HG03558 (cell line): ENCODE results near the gene CBFA2T2.
"Not testable (repeated sequence)": the region's sequence is repeated elsewhere in the genome, so short reads cannot be mapped to it uniquely, and the experiment has no call there.

Experiments used
- ATAC-seq: cut with Tn5 transposase; IDR thresholded peaks from one replicate; pipeline ENCODE4 v1.9.1; 2021; ENCODE audit warnings: moderate number of reproducible peaks; ENCODE audit not compliant: unreplicated experiment; ENCODE audit errors: extremely low read depth

The CBFA2T2 gene

GRCh38 chr20:33606118-33606771 lies 116.3 kb downstream of the CBFA2T2 start:
- ATAC-seq: no peak

GRCh38 chr20:33609504-33609903 lies 119.6 kb downstream of the CBFA2T2 start:
- ATAC-seq: no peak

DNA sequence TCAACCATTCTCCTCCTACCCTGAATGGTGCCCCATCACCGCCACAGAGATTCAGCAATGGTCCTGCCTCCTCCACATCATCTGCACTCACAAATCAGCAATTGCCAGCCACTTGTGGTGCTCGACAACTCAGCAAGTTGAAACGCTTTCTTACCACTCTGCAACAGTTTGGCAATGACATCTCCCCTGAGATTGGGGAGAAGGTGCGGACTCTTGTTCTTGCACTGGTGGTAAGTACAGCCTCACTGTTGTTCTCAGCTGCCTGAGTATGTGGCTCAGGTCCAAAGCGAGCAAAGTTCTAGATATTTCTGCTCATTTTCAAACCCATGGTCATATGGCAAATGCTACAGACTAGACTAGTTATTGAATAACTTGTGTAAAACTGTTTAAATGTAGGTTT lies 121.2 kb downstream of the CBFA2T2 start:
- ATAC-seq: no peak

GRCh38 chr20:33612001-33612400 lies 122.1 kb downstream of the CBFA2T2 start:
- no peak for ATAC-seq

DNA sequence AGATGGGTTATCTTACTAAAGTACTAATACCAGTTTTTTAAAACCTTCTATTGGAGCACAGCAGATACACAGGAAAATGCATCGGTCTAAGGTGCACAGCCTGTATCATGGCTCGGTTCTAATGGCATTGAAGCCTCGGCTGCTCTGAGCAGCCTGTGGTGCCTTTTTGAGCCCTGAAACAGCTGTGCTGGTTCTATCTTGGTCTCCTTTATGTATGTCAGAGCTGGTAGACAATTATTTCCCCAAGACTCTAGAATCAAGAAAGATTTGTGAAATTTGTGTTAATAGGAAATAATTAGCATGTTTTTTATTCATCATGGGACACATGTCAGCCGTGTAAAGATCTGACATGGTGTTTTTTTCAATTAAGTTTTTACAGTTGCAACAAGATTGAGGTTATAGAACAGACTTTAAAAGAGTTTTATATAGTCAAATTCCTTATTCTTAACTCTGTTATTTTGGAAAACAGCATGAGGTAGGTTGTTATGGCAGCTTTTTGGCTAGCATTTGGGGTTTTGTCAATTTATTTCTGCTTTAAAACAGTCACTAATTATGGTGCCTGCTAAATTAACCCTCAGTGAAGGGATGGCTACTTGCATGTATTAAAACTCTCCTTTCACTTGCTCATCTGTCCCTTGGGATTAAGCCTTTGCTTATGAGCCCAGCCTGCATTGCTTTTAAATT lies 132.0 kb downstream of the CBFA2T2 start:
- no peak for ATAC-seq

- ATAC-seq: no peak
Measured at GRCh38 chr20:33622705-33623365, 132.9 kb downstream of the CBFA2T2 start.

DNA sequence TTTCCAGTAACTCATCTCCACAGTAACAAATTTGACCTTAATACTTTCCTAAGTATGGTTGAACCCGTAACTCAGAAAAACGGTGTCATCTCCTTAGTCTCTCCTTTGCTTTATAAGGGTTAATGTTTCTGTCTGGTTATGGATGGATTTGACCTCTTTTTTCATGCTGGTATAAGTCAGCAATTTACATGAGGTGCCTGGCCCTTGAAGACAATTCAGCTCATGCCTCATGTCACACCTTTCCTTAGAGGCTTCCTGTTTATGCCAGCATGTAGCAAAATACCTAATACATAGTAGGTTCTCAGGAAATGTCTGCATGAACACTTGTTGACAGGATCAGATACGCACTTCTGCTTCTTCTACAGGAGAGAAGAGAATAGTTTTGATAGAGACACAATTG lies 134.5 kb downstream of the CBFA2T2 start:
- no peak for ATAC-seq

GRCh38 chr20:33626190-33626589 lies 136.3 kb downstream of the CBFA2T2 start:
- no peak for ATAC-seq

DNA sequence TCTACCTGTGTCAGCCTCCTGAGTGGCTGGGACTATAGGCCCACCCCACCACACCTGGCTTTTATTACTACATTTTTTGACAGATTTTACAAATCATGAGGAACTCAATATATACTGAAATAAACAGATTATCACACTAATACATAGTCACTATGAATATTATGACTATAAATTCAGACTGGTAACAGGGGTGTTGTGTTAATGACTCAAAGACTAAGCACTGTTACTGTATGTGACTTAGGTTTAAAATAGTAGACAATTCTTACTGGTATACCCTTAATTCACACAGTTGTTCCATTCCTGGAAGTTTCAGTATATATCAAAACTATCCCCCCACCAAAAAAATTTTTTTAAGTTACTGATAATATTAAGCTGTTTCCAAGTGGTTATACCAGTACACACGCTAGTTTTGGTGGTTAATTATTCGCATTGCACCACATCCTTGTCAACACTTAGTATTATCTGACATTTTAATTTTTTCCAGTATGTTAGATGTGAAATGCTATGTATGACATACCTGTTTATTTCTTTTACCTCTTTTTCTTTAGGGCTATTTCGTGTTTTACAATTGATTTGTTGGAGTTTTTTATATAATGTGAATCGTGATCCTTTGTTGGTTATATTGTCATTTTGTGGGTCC lies 137.8 kb downstream of the CBFA2T2 start:
- ATAC-seq: no peak

DNA sequence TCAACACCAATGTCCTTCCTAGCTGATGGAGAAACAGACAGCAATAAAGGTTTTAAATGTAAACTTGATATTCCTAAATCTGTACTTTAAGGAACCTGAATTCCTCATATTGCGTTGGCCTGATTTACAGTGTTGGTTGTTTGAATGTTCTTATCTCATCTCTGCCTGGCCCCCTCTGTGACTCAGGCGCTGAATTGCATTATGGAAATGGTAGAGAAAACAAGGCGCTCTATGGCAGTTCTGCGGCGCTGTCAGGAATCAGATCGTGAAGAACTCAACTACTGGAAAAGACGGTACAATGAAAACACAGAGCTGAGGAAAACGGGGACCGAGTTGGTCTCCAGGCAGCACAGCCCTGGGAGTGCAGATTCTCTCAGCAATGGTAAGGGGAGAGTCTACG lies 139.6 kb downstream of the CBFA2T2 start:
- ATAC-seq: no peak

- ATAC-seq: no peak
Measured at GRCh38 chr20:33629979-33630378, 140.1 kb downstream of the CBFA2T2 start.

DNA sequence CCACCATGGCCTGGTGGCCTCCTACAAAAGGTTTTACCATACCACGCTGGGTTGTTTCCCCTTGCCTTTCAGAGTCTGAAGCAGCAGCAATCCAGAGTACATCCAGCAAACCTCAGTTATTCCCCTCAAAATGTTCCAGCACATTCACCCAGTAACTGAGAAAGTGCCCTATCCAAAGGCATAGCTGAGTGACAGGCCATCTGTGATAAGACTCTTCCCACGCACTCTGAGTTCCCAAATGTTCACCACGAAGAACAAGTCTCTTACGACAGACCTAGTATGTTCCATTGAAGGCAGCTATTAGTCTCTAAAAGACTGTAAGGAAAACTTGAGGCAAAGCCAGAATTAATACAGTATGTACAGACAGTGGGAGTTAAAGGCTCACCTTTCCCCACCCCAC lies 140.6 kb downstream of the CBFA2T2 start:
- no peak for ATAC-seq

DNA sequence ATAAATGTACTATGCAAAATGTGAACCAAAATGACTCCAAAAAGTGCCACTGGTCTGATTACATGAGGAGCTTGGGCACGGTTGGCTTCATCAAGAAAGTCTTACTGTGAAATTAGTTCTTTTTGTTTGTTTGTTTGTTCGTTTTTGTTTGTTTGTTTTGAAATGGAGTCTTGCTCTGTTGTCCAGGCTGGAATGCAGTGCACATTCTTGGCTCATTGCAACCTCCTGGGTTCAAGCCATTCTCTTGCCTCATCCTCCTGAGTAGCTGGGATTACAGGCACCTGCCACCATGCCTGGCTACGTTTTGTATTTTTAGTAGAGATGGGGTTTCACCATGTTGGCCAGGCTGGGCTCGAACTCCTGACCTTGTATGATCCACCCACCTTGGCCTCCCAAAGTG lies 142.0 kb downstream of the CBFA2T2 start:
- not testable (repeated sequence) for ATAC-seq

DNA sequence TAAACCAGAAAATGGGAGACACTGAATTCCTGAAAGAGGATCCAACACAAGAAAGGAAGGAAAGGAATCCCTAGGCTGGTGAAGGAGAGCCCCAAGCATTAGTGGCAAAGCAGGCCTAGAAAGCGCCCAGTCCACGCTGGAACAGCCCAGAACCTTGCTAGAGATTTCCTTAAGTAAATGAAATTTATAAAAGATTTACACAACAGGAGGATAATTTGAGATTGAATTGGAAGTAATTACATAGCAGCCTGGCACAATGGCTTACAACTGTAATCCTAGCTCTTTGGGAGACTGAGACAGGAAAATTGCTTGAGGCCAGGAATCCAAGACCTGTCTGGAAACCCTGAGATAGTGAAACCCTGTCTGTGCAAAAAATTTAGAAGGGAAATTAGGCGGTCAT lies 145.4 kb downstream of the CBFA2T2 start:
- ATAC-seq: no peak

GRCh38 chr20:33636776-33637175 lies 146.9 kb downstream of the CBFA2T2 start:
- ATAC-seq: no peak

DNA sequence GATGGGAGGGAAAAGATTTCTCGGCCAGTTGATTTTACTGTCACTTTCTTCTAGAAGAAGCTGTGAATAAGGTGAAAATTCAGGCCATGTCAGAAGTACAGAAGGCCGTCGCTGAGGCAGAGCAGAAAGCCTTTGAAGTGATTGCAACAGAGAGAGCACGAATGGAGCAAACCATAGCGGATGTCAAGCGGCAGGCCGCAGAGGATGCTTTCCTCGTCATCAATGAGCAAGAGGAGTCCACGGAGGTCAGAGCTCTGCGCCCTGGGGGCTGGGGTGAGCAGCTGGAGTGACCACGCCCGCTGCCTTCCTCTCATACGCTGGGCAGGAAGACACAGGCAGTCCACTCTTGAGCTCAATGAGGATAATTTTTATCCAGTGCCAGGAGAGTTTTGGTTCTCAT lies 150.4 kb downstream of the CBFA2T2 start:
- ATAC-seq: no peak

DNA sequence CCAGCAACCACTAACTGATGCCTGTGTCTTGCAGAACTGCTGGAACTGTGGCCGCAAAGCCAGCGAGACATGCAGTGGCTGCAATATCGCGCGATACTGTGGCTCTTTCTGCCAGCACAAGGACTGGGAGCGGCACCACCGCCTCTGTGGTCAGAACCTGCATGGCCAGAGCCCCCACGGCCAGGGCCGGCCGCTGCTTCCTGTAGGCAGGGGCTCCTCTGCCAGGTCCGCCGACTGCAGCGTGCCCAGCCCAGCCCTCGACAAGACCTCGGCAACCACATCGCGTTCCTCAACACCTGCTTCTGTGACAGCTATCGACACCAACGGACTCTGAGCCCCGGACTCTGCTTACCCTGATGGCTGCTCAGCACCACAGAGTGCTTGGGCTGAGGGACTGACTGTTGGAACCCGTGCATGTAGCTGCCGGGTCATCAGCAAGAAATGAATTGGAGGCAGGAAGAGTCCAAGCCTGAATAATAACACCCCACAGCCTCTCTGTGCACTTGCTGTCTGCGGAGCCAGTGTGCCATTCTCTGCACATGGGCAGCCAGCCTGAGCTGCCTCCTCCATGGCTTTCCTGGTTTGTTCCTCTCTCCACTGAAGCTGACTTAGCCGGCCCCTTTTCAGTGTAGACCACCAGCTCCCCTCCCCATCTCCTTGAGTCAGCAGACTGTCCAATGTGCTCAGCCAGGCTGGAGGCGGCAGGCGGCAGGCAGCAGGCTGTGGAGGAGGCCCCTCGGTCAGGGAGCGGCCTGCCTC lies 154.6 kb downstream of the CBFA2T2 start:
- no peak for ATAC-seq

- ATAC-seq: no peak
Measured at GRCh38 chr20:33645072-33645358, 155.1 kb downstream of the CBFA2T2 start.

DNA sequence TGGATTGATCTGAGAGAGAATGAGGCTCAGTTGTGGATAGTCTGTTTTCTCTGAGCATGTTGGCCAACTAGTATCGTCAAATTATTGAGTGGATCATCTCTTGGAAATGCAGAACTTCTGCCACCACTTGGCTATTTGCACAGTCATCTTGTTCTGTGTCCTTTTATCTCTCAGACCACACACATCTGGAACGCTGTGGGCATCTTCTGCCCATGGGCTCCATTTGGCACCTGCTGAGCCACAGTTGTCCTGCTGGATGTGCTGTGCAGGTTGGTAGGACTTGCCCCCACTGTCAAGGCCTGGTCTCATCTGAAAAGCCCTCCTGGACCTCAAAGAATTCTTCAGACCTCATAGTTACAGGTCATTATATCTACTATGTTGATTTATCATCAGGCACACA lies 155.5 kb downstream of the CBFA2T2 start:
- ATAC-seq: no peak

GRCh38 chr20:33646191-33646590 lies 156.3 kb downstream of the CBFA2T2 start:
- no peak for ATAC-seq
